ENCODE measurements around the gene NPFF.

NPFF gene

DNA sequence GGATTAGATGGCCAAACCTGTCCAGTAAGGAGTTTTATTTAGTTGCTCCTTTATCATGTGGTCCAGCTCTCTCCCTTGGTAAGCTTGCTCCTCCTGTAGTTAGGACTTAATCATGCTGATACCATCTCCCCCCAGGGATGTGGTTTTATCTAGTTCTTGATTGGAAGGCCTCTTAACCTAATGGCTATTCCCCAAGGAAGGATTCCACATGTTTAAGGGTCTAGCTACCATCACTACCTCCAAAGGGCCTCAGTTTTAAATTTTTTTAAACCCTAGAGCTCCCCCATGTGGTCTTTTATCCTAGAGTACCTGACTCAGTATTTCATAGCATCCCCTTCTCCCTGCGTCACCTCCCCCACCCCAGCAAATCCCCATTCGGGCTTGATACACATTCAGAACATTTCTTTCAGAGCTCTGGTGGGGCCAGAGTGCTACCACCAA lies 30.5 kb downstream of the NPFF start:
- no peak for DNase-seq (ENCODE audit: low read depth, low spot score)

DNA sequence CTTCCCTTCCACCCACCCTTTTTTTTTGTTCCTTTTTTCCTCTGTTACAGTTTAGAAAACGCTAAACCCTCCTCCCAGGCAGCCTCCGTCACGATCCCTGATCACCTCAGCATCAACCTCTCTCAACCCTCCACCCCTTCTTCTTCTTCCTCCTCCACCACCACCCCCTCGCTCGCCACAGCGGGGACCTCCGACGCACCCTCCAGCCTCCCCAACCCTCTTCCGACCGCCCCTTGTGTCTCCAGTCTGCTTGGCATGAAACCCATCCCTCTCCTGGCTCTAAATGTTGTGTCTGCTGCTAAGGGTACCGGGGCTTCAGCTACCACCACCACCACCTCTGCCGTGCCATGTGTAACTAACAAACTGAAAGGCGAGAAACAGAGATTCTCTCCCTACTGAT lies 32.5 kb downstream of the NPFF start:
- no peak for DNase-seq (ENCODE audit: low read depth, low spot score)

DNA sequence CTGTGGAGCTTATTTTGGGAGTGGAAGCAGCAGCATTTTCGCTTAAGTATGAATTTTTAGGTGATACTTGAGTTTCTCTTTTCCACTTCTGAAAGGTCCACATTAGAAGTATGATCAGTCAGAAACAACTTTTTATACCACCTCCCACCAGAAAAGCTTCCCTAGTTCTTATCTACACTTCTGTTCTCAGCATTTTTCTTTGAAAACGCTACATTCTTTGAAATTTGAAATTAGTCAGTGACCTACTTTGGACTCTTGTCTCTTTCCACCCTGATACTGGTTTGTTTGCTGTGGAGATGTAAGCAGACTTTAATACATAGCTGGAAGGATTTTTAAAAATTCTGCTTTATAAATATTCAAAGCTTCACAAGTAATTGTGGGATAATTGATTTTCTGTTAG lies 33.2 kb downstream of the NPFF start:
- no peak for DNase-seq (ENCODE audit: low read depth, low spot score)

DNA sequence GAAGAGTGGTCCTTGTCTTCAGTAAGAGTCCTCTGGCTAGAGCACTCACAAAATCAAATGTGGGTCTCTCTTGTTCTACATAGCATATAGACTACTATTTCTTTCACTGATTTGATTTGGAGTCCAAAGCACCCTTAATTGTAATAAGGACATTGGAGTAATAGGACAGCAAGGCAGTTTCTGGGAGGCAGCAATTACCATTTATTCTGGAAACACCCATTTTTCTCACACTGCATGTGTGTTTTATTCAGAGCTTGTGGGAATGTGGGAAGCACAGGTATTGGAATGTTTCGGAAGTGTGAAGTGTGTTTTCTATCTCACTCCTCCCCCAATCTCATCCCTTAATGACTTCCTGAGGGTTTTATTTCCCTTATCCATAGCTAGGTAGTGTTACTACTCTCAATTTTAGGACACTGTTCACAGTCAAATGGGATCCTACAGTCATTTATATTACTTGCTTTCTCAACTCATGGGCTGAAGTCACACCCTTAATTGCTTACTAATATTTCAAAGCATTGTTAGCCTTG lies 35.2 kb downstream of the NPFF start:
- DNase-seq (ENCODE audit: low read depth, low spot score), result no peak

DNA sequence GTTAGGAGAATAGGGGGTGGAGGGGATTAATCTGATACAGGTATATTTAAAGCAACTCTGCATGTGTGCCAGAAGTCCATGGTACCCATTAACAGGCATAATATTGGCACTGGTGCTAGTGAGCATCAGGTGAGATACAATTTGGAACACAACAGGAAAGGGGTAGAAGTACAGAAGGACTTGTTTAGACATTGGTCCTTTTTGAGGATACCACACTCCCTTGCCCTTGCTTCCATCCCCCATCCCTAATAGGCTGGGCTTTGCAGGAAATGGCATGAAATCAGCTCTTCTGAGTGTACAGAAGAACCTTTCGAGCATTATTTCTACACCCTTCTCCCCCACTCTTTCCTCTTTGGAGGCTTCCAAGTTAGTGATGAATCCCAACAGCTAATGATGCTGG lies 39.0 kb downstream of the NPFF start:
- DNase-seq (ENCODE audit: low read depth, low spot score), result no peak

DNA sequence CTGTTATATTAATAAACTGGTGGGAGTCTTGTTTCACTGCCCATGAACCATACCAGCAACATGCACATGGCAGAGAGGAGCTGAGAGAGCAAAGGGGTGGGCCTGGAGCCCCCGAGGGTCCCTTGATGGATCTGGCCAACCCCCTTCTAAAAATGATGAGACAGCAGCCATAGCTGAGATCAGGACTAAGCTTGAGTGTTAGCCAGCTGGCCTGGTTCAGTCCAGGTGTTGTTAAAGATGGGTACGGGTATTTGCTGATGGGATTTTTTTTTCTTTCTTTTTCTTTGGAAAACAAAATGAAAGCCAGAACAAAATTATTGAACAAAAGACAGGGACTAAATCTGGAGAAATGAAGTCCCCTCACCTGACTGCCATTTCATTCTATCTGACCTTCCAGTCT lies 39.4 kb downstream of the NPFF start:
- no peak for DNase-seq (ENCODE audit: low read depth, low spot score)

DNA sequence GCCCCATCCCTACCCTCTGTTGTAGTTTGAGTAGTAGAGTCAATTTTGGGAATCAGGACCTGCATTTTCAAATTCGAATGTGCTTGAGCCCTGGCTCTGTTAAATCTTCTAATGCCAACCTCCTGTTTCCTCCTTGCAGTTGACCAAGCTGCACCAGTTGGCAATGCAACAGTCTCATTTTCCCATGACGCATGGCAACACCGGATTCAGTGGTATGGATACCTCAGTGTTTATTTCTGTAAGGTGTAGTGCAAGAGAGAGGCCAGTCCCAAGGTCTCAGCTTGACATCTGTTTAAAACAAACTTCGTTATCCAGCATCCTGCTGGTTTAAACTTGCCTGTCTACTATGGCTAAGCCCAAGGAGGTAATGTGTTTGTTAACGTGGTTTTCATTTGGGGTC lies 40.2 kb downstream of the NPFF start:
- DNase-seq (ENCODE audit: low read depth, low spot score), result no peak

DNA sequence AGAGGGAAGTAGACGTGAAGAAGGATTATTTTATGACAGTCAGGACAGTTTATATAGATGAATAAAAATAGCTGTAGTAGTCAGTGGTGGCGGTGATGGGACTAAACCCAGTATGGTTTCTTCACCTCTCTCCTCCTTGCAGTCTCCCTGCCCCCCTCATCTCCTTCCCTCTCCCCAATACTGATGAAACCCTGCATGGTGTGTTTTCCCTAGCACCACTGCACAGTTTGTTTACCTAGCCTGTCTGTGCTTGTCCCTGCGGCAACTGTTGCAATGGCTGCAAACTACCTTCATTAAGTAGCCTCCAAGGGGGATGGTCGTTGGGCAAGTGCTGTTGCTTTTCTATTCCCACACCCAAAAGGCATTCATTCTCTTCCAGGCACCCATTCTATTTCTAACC lies 40.6 kb downstream of the NPFF start:
- DNase-seq (ENCODE audit: low read depth, low spot score), result no peak

DNA sequence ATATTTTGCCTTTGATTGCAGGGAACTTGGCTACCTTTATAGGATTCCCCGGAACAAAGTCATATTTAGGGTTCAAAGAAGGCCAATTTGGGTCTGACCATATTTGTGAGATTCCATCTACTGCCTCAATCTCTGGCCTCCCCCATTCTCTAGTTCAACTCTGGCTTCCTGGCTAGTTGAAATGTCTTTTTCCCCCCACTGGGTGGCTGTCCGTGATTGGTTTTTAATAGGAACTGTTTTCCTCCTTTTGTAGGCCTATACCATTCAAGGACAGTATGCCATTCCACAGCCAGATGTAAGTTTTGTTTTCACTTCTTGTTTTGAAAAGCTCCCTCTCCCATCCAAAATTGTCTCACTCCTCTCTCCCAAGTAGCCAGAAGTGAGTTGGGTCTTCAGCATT lies 41.6 kb downstream of the NPFF start:
- DNase-seq (ENCODE audit: low read depth, low spot score), result no peak

DNA sequence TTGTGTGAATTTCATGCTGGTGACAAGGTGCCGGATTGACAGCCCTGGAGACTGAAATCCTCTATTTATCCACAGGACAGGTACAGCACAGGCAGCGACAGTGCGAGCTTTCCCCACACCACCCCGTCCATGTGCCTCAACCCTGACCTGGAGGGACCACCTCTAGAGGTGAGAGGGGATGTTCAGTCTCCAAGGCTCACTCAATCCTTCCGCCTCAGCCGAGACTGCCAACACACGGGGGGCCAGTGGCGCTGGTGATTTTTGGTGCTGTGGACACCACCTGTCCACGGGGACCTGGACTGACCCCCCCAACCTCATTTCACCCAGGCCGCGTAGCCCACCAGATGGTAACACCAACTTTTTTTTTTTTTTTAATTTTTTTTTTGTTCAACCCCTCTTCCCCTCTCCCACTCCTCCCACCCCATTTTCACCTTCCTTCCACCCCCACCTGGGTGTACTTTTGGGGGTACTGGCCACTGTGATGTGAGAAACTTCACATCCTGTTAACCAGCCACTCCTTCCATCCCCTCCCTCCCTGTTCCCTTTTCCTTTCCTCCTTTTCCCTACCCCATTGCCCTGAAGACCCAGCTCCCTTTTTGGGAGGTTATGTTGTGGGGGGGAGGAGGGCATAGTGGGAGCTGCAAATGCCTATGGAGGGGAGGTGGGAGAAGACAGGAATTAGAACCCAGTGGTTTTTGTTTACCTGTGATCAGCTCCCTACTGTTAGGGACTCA lies 42.4 kb downstream of the NPFF start:
- DNase-seq (ENCODE audit: low read depth, low spot score), result no peak

DNA sequence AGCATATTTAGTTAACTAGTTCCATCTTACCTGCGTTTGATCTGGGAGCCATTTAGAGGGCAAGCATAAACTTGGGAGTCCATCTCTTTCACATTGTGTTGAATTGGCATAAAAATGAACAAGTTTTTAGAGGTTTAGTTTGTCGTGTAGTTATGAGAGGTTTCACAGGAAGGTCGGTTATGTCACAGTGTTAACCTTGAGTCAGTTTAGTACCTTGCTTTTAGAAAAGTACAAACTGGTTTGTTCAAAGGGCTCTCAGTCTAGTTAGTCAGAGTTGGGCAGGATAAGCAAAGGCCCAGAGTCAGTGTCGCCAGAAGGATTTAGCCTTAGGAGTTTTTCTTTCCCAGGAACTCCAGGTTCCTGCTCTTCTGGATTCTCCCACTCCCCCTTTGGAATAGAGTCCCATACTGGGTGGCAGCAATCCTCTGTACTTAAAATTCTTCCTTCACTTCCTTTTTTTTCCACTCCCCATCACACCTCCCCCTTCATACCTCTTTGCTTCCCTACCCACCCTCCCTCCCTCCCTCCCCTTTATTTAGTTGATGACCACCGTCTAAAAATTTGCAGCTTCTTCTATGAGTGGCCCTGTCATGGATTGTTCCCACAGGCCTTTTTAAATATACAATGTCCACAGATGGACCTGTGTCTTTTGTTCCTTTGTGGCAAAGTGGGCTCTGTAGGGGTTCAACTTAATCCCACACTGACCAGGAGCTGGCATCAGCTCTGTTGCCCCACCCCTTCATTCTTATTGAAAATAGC lies 43.3 kb downstream of the NPFF start:
- DNase-seq (ENCODE audit: low read depth, low spot score), result no peak

DNA sequence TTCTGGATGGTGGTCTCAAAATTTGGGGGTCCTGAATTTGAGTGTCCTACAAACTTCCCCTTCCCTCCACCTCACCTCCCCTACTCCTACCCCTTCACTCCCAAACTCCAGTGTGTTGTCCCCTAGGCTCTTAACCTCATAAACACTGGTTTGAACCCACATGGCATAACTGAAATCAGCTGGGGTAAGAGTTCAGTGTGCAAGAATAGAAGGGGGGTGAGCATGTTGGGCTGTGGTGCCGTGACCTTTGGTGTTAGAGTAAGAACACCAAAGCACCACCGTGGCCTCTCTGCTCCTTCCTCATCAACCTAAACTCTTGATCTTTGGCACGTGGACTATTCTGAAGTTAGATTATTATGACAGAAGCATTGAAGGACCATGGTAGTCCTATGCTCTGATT lies 44.3 kb downstream of the NPFF start:
- no peak for DNase-seq (ENCODE audit: low read depth, low spot score)

DNA sequence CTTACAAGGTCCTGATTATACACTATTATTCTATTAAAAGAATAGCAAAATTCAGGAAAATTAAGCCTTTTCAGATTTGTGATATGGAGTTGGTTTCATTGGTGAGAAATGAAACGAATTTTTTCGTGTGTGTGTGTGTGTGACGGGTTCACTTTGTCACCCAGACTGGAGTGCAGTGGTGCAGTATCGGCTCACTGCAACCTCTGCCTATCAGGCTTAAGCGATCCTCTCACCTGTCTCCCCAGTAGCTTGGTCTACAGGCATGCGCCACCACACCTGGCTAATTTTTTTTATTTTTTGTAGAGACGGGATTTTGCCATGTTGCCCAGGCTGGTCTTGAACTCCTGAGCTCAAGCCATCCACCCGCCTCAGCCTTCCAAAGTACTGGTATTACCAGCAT lies 45.7 kb downstream of the NPFF start:
- no peak for DNase-seq (ENCODE audit: low read depth, low spot score)

DNA sequence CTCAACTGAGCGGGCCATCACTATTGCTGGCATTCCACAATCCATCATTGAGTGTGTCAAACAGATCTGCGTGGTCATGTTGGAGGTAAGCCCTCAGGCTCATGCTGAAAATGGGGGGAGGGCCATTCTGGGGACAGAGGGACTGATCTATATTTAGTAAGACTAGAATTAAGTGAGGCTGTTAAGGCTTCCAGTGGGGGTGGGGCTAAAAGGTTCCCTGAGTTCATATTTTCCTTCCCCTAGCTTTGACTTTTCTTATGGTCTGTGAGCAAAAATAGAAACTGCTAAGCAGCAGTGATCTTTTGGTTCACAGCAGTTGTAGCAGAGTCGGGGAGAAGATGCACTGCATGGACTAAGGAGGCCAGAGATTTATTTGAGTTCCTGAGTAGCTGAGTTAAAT lies 46.2 kb downstream of the NPFF start:
- DNase-seq (ENCODE audit: low read depth, low spot score), result no peak

DNA sequence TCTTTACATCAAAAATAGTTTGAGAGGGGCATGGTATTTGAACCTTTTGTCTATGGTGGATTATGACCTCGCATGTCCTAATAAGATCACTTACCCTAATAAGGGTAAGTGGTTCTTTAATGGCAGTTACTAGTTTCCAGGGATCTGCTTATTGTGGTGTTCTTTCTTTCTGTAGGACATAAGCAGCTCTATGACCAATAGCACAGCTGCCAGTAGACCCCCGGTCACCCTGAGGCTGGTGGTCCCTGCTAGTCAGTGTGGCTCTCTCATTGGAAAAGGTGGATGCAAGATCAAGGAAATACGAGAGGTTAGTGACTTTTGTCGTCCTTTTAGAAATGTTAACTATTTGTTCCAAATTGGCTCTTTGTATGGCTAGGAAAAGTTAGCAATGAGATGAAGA lies 48.2 kb downstream of the NPFF start:
- no peak for DNase-seq (ENCODE audit: low read depth, low spot score)

Data from iPS DF 19.7 (cell line).